Neural crest cell (in vitro differentiated cells): ENCODE data around the gene COP1. TPM values are rescaled to one million over a fixed set of nuclear protein-coding genes. Genes with fewer than 3 reads are reported as not detected.
"Not testable (repeated sequence)": the region's sequence is repeated elsewhere in the genome, so short reads cannot be mapped to it uniquely, and the experiment has no call there.

Experiments
- DNase-seq: peaks from one replicate; pipeline ENCODE4 v3.0.0; 2021; ENCODE audit warnings: low read depth, mixed read lengths, low spot score
- H3K27ac Mint-ChIP-seq: one replicate; pipeline ENCODE4 v1.8.0; 2021; ENCODE audit warnings: mild to moderate bottlenecking, mixed read lengths; ENCODE audit not compliant: unreplicated experiment
- H3K27me3 Mint-ChIP-seq: 2 replicates; pipeline ENCODE4 v1.8.0; 2021; ENCODE audit warnings: low read depth, mild to moderate bottlenecking, mixed read lengths
- H3K36me3 Mint-ChIP-seq: 2 replicates; pipeline ENCODE4 v1.8.0; 2021; ENCODE audit warnings: low read depth, mild to moderate bottlenecking, mixed read lengths
- H3K4me1 Mint-ChIP-seq: 2 replicates; pipeline ENCODE4 v1.8.0; 2021; ENCODE audit warnings: mixed read lengths
- H3K4me3 Mint-ChIP-seq: one replicate; pipeline ENCODE4 v1.8.0; 2021; ENCODE audit warnings: mild to moderate bottlenecking, mixed read lengths
- H3K9me3 Mint-ChIP-seq: 2 replicates; pipeline ENCODE4 v1.8.0; 2021; ENCODE audit warnings: mixed read lengths
- CTCF ChIP-seq: fragments of 200-600 bp; sonication (generic); conservative IDR thresholded peaks from 2 replicates; pipeline ENCODE4 v1.5.0; 2021; ENCODE audit warnings: antibody characterized with exemption, mild to moderate bottlenecking
- long read RNA-seq: library from polyadenylated mRNA; unstranded; transcript quantifications from one replicate; pipeline ENCODE4 v2.0.0, GENCODE V29; 2020
- total RNA-seq: library from RNA; stranded (reverse); gene quantifications from 2 replicates; pipeline ENCODE4 v1.2.1, GENCODE V29; 2021

Gene COP1
- 47.1 and 48.4 TPM in 2 replicates for total RNA-seq
- long read RNA-seq, partial matches to known transcripts = 2 of 7 reads
- long read RNA-seq, other reads (novel, unspliced or antisense) = 3 of 7 reads

GRCh38 chr1:176206961-176207902, at the start of gene COP1:
Gene COP1 (minus strand): TSS chr1:176207286. CDS start chr1:176206978, 308 bp downstream.
- Mint-ChIP-seq H3K9me3 (no peaks in the 10 kb centered on the region), H3K36me3 (no peaks in the 10 kb centered on the region), H3K4me1 (peaks cover 41% of the 10 kb centered on the region), H3K27ac (peak within 1 kb of the TSS; percentile 100), H3K27me3 (peaks cover 3% of the 10 kb centered on the region), H3K4me3 (peak within 1 kb of the TSS; percentile 98)
- peak; percentile 25 for TF ChIP-seq CTCF
- DNase-seq = peak; percentile 85

DNA sequence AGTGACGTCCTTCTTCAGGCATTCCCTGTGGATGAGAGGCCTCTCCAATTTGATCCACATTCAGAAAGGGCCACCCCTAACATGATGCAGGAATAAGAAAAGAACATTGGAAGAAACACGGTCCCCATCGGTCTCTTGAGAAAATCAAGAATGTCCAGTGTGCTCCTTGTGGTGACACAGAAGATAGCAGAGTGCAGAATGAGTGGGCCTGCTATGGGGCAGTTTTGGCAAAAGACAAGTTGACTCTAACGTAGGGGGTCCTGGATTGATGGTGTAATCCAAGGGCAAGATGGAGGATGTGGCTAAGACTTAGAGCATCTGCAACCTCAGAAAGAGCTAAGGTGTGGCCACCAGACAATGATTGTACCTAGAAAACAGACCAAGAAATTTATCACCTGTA, 45.1 kb upstream of the COP1 start:
- Mint-ChIP-seq H3K4me3 (no peak overlapping the region), H3K9me3 (no peaks in the 10 kb centered on the region), H3K36me3 (no peaks in the 10 kb centered on the region), H3K4me1 (no peaks in the 10 kb centered on the region), H3K27ac (no peak overlapping the region), H3K27me3 (peaks cover 2% of the 10 kb centered on the region)
- no peak for TF ChIP-seq CTCF
- DNase-seq = no peak

DNA sequence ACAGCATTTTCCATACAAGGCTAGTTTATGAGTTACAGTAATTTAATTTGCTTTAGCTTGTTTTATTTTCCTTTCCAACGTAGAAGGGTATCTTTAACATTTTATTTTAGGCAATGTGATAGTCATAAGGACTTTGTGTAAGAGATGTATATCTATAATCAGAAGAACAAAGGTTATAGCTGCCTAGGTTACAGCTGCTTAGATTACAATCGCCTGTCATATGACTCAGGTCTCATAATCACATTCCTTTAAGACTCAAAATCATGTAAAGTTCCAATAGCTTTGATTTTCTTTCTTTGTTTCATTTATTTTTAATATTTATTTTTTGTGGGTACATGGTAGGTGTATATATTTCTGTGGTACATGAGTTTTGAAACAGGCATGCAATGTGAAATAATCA, 37.8 kb upstream of the COP1 start:
- Mint-ChIP-seq H3K36me3 (no peaks in the 10 kb centered on the region), H3K27ac (no peak overlapping the region), H3K4me1 (no peaks in the 10 kb centered on the region), H3K9me3 (no peaks in the 10 kb centered on the region), H3K27me3 (no peaks in the 10 kb centered on the region), H3K4me3 (no peak overlapping the region)
- DNase-seq = no peak
- TF ChIP-seq CTCF = no peak

DNA sequence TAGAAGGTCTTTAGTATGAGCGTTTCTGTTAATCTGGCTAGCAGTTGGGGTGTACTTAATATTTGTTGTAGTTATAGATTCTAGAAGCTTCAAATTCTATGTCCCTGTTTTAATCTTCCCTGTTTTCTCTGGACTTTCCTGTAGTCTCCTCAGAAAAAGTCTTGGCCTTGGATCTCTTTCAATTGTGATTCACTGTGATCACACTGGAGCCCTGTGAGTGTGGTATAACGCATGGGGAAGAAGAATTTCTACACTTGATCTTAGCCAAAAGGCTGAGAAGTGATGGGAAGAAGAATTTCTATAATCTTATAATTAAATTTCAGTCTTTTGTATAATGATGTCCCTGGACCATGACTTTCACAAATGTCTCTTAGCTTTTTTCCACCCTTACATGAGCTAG, 36.7 kb upstream of the COP1 start:
- Mint-ChIP-seq H3K9me3 (no peaks in the 10 kb centered on the region), H3K4me1 (no peaks in the 10 kb centered on the region), H3K4me3 (no peak overlapping the region), H3K36me3 (no peaks in the 10 kb centered on the region), H3K27ac (no peak overlapping the region), H3K27me3 (no peaks in the 10 kb centered on the region)
- TF ChIP-seq CTCF = no peak
- no peak for DNase-seq

- DNase-seq = no peak
- no peaks in the 10 kb centered on the region for H3K9me3 Mint-ChIP-seq
- H3K4me3 Mint-ChIP-seq = no peak overlapping the region
- H3K27ac Mint-ChIP-seq = no peak overlapping the region
- H3K4me1 Mint-ChIP-seq = no peaks in the 10 kb centered on the region
- H3K36me3 Mint-ChIP-seq = no peaks in the 10 kb centered on the region
- H3K27me3 Mint-ChIP-seq = no peaks in the 10 kb centered on the region
- no peak for TF ChIP-seq CTCF
These were observed 34.4 kb upstream of the COP1 start for GRCh38 chr1:176241385-176242015.

DNA sequence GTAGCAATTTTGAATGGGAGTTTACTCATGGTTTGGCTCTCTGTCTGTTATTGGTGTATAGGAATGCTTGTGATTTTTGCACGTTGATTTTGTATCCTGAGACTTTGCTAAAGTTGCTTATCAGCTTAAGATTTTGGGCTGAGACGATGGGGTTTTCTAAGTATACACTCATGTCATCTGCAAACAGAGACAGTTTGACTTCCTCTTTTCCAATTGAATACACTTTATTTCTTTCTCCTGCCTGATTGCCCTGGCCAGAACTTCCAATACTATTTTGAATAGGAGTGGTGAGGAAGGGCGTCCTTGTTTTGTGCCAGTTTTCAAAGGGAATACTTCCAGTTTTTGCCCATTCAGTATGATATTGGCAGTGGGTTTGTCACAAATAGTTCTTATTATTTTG, 26.6 kb upstream of the COP1 start:
- not testable (repeated sequence) for H3K27me3 Mint-ChIP-seq, H3K4me1 Mint-ChIP-seq, DNase-seq, H3K27ac Mint-ChIP-seq, H3K4me3 Mint-ChIP-seq
- Mint-ChIP-seq H3K9me3 (peaks cover 14% of the 10 kb centered on the region), H3K36me3 (peaks cover 17% of the 10 kb centered on the region)
